ENCODE measurements around the gene CPNE4.
"Not testable (repeated sequence)": the region's sequence is repeated elsewhere in the genome, so short reads cannot be mapped to it uniquely, and the experiment has no call there.

Gene CPNE4

GRCh38 chr3:132034486-132035464 lies at the start of gene CPNE4:
Gene CPNE4 (minus strand): TSS chr3:132035014.
- DNase-seq (ENCODE audit: low read depth) = no peak

DNA sequence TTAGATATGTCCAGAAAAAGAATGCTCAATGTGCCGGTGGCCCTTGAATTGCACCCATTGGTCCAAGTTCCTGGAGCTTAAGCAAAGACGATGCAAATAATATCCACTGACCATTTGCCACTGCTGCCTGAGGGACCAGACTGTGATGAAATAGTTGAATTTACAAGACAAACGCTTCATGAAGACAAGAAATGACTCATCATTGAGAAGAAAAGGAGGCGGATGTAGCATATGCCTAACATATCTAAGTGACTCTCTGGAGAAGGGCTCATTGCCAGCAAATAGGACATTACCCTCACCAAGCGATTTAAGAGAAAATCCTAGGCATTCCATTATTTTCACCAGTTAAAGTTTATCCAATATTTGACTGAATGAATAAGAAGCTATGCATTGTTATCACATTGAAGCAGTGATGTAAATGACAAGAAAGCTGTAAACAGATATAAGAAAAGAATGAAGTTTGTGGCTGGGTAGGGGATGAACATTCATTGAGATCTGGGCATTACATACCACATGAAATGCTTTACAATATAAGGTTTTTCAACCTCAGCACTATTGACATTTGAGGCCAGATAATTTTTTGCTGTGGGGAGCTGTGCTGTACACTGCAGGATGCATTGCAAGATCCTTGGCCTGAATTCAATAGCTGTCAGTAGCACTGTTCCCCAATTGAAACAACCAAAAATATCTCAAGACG lies 48.9 kb upstream of the CPNE4 start:
- DNase-seq (ENCODE audit: low read depth) = no peak

GRCh38 chr3:132083159-132083558 lies 48.3 kb upstream of the CPNE4 start:
- DNase-seq (ENCODE audit: low read depth) = no peak

DNA sequence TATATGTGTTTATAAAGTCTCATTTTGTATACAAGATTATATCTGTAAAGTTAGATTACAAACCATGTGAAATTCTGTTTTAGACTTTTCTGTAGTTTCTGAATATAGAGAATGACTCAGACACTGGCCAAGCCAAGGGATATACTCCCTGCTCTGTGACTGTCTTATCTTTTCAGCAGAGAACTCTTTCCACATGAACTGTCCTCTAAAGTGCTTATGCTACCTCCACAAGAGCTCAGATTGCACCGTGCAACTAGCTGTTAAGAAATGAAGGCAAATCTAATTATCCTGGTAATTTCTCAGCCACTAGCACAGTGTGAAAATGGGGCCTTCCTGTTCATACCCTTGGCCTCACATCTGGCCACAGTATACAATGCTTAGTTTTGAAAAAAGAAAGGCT lies 44.3 kb upstream of the CPNE4 start:
- no peak for DNase-seq (ENCODE audit: low read depth)

GRCh38 chr3:132073771-132074170 lies 39.0 kb upstream of the CPNE4 start:
- no peak for DNase-seq (ENCODE audit: low read depth)

DNA sequence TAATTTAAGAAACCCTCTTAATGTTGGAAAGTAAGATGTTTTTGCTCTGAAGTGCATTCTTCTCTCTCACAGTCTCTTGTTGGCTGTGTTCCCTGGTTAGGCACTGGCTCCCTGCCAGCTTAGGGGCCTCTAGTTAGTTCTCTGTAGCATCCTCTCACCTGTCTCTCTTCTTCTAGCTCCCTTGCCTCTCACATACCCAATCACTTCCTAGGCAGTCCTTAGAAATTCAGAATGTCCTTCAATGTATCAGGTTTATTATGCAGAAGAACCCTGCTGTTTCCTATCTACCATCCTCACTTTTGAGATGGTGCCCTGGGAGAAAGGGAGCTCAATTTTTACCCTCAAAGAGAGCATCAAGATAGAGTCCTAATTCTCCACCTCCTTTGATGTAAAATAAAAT lies 36.2 kb upstream of the CPNE4 start:
- no peak for DNase-seq (ENCODE audit: low read depth)

GRCh38 chr3:132064114-132064513 lies 29.3 kb upstream of the CPNE4 start:
- no peak for DNase-seq (ENCODE audit: low read depth)

DNA sequence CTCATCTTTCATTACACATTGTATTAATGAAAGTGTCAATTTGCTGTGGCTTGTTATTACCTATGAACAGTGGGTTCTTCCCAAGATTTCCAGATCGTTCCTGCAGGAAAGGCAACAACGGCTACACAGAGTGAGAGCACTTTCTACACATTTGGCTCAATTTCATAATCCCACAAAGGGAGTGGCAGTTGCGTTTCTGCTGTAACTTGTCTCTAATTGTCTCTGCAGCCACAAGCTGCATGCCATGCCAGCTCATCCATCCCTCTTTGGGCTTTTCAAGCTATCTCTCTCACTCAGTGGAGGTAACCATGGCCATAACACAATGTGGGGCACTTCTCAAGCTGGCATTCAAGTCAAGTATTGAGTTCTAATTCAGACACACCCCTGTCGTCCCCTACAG lies 27.7 kb upstream of the CPNE4 start:
- DNase-seq (ENCODE audit: low read depth) = no peak

DNA sequence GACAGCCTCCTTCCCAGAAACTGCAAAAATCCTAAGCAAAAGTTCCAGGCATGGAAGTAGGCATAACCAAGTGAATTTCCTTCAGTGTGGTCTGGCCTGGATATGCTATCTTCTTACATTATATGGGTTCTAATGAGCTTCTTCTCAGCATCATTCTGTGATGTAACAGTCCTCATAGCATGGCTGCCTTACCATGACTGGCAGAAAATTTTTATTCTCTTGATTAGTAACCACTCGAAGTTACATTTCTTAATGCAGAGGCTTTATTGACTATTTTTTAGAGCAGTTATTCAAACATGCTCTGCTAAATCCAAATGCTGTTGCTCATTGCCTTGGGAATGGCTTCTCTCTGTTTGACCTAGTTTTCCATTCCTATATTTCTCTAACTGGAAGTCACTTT lies 21.1 kb upstream of the CPNE4 start:
- no peak for DNase-seq (ENCODE audit: low read depth)

DNA sequence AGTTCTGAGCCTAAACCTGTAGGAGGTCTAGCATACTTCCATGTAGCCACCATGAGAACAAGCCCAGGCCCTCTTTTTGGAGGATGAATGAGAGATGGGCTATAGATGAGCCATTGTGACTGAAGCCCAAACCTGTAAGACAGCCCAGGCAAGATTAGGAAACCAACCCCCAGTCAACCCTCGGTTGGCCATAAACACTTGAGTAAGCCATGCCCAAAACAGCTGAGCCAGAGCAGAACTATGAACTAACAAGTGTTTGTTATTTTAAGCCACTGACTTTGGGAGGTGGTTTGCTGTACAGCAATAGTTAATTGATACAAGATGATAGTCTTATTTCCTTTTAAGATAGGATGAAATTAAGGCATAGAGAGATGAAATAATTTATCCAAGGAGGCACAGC lies 12.4 kb upstream of the CPNE4 start:
- DNase-seq (ENCODE audit: low read depth) = no peak

- DNase-seq (ENCODE audit: low read depth) = not testable (repeated sequence)
These were observed 10.1 kb upstream of the CPNE4 start for GRCh38 chr3:132044874-132045273.

- no peak for DNase-seq (ENCODE audit: low read depth)
These were observed 7.9 kb upstream of the CPNE4 start for GRCh38 chr3:132042681-132043080.

- no peak for DNase-seq (ENCODE audit: low read depth)
These were observed 3.5 kb upstream of the CPNE4 start for GRCh38 chr3:132038198-132038825.

DNA sequence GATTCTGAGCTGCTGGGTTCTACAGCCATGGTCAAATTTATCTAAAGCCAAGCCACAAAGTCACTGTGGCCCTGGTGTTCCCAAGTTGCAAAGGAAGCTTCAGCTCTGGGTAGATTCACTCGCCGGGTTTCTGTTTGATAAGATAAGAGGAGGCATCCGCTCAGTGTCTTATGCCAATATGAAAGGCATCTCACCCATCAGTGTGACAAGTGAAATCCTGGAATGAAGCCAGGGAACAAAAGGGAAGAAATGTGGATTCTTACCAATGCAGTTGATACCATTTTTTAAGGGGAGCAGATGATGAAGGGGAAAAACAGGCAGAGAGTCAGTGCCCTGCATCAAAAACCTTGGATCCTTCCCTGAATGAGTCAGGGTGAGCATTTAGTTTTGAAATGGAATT lies 2.8 kb upstream of the CPNE4 start:
- DNase-seq (ENCODE audit: low read depth) = no peak

DNA sequence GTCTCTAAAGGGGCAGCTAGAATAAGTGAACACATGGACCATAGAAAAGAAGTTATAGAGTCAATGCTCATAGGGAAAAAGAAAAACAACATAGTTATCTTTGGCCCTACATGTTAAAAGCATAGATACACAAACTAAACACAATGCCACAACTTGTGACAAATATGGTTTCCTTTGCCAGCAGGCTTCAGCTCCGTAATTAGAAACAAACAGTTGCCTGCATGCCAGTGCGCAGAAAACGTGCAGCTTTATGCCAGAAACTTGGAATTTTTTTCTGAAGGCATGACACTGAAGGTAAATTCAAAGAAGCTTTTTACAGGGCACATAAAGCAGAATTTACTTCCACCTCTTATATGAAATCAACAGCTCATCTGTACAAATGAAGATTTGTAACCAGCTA lies 2.2 kb upstream of the CPNE4 start:
- no peak for DNase-seq (ENCODE audit: low read depth)

- DNase-seq (ENCODE audit: low read depth) = no peak
These were observed 723 bp downstream of the CPNE4 start for GRCh38 chr3:132034097-132034485.

GRCh38 chr3:132033471-132033870 lies 1.3 kb downstream of the CPNE4 start:
- DNase-seq (ENCODE audit: low read depth) = no peak

DNA sequence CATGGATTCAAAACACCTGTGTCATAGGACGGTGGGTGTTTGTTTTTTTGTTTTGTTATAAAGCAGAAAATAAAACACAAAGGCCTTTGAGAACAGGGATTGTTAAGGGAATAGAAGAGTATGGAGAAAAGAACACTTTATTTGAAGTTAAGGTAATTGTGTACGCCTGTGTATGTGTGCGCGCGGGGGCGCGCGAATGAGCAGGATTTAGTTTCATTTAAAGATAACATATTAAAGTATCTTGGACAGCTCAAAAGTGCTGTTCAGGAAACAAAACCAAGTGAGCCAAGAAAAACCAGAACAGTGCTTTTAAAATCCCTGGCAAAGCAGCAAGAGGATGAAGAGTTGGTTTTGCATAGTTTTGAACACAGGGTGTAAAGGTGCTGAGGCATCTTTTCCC lies 1.9 kb downstream of the CPNE4 start:
- DNase-seq (ENCODE audit: low read depth) = no peak

GRCh38 chr3:132029182-132029902 lies 5.5 kb downstream of the CPNE4 start:
- no peak for DNase-seq (ENCODE audit: low read depth)

DNA sequence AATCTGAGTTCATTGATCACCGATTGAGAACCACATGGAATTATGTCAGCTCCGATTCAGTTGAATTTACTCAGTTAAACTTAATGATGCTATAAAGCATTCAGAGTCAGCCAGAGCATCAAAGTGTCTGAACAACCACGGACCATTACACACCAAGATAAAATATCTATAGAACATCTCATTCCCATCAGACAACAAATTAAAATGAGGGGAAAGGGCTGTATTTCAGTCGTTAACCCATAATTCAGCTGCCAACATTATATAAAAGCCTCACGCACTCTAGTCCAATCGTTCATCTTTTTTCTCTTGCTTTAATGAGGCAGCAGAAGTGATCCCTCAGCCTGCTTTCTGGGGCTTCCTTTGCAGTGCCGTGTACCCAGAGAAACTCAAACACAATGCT lies 11.9 kb downstream of the CPNE4 start:
- DNase-seq (ENCODE audit: low read depth) = no peak

GRCh38 chr3:132020058-132020457 lies 14.8 kb downstream of the CPNE4 start:
- no peak for DNase-seq (ENCODE audit: low read depth)

- no peak for DNase-seq (ENCODE audit: low read depth)
These were observed 17.7 kb downstream of the CPNE4 start for GRCh38 chr3:132017137-132017536.

All from T-helper 22 cell (primary cell).